ENCODE data around the gene SLC2A11.
"Not testable (repeated sequence)": the region's sequence is repeated elsewhere in the genome, so short reads cannot be mapped to it uniquely, and the experiment has no call there.

Gene SLC2A11

DNA sequence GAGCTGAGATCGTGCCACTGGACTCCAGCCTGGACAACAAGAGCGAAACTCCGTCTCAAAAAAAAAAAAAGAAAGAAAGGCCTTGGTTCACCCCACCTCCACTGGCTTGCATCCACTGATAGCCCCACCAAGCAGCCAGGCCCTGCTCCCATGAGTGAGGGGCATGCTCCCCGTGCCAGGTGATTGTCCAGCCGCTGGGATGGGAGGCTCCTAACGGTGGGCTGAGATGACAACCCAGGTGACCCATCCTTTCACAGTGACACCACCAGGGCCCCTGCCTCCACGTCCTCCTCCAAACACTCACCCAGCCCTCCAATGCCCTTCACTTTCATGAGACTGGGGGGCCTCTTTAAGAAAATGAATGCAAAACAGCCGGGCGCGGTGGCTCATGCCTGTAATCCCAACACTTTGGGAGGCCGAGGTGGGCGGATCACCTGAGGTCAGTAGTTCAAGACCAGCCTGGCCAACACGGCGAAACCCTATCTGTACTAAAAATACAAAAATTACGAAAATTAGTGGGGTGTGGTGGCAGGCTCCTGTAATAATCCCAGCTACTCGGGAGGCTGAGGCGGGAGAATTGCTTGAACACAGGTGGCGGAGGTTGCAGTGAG lies 10.3 kb upstream of the SLC2A11 start:
- no peak for DNase-seq

DNA sequence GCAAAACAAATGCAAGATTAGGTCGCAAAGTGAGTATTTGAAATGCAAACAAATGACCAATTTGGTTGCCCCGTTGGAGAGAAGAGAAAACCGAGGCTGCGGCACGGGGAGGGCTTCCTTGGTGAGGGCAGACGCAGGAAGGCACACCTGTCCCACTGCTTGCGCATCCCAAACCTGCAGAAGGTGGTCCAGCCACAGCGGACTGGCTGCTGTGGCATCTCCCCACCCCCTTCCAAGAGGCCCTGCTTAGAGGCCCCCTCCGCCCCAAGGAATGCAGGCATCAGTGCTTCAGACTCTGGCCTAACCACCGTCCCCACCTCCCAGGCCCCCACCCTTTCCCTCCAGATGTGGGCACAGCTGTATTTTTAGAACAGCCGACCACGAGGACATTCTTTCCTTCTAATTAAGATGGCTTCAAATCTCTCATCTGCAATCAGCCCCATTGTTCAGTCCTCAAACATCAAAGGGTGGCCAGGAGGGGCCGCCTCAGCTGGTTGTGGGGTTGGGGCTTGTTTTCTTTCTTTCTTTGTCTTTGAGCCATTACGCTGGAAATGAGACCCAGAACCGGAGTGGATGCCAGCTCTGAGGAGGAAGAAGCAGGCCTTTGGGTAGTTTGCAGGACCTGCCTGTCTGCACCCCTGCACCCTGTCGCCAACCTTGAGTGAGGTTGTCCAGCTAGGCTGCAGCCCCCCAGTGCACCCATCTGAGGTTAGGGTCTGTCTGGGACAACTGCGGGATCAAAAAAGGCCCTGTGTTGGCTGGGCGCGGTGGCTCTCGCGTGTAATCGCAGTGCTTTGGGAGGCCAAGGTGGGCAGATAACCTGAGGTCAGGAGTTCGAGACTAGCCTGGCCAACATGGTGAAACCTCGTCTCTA lies 9.4 kb upstream of the SLC2A11 start:
- no peak for DNase-seq

DNA sequence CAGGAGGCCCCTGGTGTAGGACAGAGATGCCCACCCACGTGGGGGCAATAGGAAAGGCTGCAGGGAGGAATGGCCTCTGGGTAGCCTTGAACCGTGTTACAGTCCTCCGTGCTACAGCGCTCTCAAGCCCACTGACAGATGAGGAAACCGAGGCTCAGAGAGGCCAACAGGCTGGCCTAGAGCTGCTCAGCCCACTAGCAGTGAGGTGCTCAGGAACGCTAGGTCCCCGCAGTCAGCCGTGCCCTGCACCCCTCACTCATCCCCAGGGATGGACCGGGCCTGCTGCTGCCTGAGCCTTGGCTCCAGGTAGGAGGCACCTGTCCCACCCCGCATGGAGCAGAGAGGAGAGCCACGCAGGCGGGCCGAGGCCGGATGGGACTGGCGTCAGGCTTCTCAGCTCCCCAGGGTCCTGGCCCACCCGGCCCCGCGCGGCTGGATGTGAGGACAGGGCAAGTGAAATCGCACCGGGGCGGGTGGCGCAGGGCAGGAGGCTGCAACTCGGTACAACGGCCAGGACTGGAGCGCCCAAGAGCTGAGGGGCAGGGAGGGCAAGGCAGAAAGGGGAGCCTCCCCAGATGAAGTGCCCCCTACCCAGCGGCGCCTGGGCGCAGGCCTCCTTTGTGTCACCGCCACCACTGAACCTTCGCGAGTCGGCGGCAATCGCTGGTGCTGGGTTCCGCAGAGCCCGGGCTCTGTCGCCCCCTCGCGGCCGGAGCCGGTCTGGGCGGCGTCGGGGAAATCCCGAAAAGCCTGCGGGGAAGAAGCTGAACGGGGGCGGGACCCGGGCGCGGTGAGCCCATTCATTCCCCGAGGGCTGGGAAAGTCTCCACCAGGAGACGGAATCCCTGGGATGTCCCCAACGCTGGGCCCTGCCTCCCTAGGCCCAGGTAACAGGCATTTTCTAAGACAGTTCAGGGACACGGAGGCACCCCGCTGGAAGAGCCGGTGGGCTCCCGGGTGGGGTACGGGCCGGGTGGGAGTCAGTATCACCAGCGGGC lies 8.4 kb upstream of the SLC2A11 start:
- DNase-seq: peak; percentile 95

DNA sequence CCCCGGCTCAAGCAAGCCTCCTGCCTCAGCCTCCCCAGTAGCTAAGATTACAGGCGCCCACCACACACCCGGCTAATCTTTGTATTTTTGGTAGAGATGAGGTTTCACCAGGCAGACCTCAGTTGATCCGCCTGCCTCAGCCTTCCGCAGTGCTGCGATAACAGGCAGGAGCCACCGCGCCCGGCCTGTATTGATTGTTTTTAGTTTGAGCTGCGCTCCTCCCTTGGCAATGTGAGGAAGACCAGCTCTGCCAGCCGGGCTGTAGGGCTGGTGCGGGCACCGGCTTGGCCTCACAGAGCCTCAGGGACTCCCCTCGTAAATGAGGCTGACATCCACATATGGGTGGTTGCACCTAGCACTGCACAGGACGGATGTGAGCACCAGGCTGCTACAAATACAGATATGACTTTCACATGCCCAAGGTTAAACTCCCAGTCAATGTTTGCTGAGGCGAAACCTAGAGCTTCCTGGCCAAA lies 7.5 kb upstream of the SLC2A11 start:
- no peak for DNase-seq

DNA sequence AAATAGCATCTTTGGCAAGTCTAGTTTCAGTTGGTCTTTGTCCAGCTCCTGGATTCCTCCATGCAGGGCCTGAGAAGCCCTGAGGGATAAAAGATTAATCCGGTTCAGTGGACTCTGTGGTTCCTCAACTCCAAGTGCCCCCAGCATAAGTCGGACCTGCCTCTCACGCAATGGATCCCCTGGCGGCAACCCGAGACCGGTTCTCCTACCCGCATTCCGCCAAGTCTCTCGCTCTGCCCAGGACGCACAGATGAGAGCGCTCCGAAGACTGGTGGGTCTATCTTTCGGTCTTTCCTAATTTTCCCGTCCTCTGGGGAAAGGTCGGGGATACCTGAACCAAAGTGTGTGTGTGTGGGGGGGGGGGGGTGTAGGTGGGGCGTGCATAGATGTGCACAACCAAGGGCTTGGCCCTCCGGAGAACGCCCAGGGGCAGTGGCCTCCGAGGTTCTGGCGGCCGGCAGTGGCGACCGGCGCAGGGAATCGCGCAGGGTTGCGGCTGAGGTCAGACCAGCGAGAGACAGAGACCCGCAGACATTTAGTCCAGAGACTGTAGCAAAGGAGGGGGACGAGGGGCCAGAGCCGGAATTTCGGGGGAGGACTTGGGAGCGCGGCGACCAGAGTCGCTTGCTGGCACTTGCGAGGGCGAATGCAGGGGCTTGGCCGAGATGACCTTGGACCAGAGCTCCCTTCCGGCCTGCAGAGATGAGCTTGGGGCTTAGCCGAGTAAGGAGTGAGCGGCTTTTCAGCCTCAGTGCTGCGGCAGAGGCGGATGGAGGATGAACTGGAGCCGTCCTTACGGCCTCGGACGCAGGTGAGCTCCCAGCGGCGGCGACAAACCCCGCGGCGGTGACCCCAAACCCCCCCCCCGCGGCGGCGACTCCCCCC lies 712 bp upstream of the SLC2A11 start:
- peak; percentile 87 for DNase-seq

DNA sequence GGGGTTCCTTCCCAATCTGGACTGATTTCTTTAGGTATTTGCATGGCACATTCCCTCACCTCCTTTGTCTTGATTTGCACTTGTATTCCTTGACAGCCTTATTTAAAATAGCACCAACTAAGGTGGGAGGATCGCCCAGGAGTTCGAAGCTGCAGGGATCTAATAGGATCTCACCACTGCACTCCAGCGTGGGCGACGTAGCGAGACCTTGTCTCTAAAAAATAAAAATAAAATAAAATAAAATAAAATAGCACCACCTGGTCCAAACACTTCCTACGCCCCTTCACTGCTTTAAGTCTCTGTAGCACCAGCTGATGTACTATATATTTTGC lies 775 bp downstream of the SLC2A11 start:
- DNase-seq: no peak

DNA sequence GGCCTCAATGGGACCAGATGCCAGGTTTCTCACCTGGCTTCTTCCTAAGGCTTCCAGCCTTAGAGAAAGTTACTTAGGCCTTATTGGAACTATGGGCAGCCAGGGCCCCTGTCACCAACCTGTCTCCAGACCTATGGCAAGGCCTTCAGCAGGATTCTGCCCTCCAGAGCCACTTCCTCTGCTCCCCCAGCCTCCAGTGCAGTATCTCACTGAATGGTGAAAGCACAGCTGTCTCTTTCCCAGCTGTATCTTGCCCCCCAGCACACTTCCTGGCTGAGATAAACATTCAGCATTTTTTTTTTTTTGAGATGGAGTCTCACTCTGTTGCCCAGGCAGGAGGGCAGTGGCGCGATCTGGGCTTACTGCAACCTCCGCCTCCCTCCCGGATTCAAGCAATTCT lies 1.5 kb downstream of the SLC2A11 start:
- no peak for DNase-seq

DNA sequence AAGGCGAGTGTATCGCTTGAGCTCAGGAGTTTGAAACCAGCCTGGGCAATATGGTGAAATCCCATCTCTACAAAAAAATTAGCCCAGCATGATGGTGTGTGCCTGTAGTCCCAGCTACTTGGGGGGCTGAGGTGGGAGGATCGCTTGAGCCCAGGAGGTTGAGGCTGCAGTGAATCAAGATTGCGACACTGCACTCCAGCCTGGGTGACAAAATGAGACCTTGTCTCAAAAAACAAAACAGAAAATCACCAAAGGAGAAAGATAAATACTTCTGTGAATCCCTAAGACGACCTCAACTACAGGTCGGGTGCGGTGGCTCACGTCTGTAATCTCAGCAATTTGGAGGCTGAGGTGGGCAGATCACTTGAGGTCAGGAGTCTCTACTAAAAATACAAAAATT lies 2.5 kb downstream of the SLC2A11 start:
- DNase-seq: not testable (repeated sequence)

DNA sequence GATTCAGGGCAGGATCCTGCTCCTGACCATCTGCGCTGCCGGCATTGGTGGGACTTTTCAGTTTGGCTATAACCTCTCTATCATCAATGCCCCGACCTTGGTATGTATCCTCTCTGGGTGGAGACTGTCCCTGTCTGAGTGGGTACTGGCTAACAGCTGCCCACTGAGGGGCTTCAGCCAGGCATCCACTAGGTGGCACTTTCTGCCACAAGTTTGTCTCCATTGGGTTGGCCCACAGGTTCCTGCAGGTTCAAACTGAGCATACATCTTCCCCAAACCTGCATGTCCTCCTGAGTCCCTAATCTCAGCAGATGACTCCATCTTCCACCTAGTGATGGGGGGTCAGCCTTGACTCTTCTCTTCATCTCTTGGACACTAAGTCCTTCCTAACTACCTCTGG lies 4.4 kb downstream of the SLC2A11 start:
- DNase-seq: no peak

DNA sequence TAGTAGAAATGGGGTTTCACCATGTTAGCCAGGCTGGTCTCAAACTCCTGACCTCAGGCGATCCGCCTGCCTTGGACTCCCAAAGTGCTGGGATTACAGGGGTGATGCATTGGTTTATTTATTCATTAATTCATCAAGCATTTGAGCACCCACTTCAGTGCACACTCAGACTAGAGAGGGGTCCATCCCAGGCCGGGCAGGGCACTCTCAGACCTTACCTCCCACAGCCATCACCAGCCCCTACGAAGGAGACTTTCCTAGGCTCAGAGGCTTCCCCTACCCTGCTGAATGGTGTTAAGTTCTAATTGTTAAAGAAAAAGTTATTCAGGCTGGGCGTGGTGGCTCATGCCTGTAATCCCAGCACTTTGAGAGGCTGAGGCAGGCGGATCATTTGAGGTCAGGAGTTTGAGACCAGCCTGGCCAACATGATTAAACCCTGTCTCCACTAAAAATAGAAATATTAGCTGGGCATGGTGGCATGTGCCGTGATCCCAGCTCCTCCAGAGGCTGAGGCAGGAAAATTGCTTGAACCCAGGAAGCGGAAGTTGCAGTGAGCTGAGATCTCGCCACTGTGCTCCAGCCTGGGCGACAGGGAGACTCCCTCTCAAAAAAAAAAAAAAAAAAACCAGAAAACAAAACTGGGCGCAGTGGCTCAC lies 7.0 kb downstream of the SLC2A11 start:
- not testable (repeated sequence) for DNase-seq

DNA sequence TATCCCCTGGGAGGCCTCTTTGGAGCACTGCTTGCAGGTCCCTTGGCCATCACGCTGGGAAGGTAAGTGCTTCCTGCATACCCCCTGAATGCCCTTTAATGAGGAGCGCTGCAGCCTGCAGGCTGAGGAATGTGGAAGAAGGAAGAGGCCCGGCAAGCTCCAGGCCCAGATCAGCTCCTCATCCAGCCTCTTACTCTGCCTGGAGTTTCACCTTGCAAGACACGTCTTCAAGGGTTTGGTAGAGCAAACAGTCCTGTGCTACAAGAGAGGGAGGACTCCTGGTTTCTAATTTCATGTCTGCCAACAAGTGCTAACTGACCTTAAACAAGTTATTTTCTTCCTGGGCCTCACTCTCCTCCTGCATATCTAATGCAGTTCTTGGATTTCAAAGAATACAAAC lies 10.9 kb downstream of the SLC2A11 start:
- DNase-seq: no peak

DNA sequence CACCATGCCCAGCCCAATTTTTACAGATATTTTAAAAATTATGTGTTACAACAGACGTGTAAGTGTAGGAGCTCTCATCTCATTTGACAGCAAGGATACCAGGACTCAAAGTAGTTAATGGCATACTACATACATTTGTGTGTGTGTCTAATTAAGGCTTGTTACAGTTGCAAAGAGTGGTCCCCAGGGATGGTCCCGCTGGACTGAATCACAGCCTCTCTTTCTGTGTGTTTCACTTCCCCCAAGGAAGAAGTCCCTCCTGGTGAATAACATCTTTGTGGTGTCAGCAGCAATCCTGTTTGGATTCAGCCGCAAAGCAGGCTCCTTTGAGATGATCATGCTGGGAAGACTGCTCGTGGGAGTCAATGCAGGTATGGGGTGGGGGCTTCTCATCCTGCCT lies 17.2 kb downstream of the SLC2A11 start:
- DNase-seq: no peak

DNA sequence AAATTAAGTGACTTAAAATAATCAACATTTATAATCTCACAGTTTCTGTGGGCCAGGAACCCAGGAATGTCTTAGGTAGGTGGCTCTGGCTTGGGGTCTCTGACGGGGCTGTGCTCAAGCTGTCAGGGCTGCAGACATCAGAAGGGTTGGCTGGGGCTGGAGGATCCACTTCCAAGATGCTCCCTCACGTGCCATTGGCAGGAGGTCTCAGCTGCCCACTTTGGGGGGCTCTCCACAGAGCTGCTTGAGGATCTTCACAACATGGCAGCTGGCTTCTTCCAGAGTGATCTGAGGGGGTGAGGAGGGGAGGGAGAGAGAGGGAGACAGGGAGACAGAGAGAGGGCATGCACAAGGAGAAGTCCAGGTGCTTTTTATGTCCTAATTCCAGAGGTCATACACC lies 18.1 kb downstream of the SLC2A11 start:
- DNase-seq: no peak

DNA sequence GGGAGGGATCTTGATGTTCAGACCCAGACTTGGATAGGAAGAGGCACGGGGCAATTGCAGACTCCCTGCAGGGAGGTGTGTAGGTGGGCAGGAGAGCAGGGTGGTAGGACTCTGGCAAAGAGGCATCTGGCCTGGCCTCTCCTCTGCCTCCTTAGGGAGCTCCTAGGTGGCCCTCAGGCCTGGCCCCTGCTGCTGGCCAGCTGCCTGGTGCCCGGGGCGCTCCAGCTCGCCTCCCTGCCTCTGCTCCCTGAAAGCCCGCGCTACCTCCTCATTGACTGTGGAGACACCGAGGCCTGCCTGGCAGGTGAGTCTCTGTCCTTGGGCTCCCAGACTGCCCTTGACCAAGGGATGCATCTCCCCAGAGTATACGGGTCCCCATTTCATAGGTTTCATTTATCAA lies 19.9 kb downstream of the SLC2A11 start:
- no peak for DNase-seq

DNA sequence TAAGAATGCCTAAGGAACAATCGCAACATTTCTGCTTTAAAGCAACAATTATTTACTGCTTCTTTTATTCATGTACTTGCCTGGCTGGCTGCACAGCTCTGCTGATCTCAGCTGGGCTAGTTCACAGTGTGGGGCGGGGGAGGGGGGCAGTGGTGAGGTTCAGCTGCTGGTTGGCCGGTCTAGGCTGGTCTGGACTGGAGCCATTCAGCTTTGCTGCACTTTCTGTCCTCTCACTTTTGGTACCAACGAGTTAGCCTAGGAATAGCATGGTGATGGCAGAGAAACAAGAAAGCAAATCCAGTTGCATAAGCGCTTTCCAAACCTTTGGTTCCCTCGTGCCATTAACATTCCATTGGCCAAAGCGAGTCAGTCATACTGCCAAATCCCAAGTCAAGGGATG lies 20.5 kb downstream of the SLC2A11 start:
- DNase-seq: no peak

DNA sequence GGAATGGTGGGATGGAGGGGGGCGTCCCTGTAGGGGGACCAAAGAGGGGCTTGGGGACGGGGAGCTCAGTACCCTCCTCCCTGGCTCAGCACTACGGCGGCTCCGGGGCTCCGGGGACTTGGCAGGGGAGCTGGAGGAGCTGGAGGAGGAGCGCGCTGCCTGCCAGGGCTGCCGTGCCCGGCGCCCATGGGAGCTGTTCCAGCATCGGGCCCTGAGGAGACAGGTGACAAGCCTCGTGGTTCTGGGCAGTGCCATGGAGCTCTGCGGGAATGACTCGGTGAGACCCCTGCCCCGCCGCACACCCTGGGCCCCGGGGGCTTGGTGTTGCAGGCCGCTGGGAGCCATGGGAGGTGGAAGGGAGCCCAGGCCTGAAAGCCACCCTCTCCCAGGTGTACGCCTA lies 24.7 kb downstream of the SLC2A11 start:
- DNase-seq: no peak

DNA sequence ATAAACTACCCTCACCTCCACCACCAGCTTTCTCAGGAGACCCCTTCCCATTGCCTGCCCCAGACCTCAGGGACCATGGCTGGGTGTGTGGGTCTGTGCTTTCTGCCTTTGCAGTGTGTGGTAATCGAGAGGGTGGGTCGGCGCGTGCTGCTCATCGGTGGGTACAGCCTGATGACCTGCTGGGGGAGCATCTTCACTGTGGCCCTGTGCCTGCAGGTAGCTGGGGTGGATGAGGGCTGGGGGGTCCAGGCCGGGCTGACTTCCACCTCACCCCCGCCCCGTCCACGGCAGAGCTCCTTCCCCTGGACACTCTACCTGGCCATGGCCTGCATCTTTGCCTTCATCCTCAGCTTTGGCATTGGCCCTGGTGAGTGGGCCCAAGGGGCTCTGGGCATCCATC lies 26.0 kb downstream of the SLC2A11 start:
- no peak for DNase-seq

DNA sequence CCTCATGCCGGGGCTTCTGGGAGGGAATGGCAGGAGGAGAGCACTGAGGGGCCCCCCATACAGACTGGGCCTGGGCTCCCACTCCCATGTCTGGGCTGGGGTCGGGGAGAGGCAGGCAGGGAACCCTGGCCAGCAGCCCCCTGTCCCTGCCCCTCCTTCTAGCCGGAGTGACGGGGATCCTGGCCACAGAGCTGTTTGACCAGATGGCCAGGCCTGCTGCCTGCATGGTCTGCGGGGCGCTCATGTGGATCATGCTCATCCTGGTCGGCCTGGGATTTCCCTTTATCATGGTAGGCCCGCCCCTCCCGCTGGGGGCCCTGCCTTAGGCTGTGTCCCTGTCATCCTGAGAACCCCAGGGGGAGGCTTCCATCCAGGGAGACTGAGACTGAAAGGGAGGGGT lies 26.5 kb downstream of the SLC2A11 start:
- no peak for DNase-seq

DNA sequence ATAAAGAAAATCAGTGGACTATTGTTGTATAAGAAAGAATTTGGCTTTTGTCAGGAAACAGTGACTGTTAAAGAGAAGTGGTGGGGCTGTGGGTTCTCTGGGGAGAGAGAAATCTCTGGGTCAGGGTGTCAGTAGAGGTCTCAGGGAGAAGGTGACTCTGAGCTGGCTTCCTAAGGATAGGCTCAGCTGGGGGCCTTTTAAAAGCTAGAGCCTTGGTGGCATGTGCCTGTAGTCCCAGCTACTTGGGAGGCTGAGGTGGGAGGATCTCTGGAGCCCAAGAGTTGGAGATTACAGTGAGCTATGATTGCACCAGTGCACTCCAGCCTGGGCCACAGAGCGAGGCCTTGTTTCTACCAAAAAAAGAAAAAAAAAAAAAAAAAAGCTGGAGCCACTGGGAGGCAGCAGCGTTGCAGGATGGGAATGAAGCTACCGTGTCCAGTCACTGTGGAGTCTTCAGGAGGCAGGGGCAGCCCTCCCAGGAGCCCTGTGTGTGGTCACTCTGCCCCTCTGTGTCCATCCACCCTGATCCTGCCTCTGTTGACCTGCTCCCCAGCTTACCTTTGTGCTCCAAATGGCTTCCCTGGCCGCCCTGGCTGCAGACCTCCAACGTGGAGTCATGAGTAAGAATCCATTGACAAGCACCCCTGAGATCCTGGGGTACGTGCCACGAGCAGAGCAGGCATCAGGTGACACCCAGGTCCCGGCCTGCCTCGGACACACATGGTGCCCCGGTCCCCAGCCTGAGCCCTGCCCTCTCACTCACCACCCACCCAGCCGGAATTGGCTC lies 31.1 kb downstream of the SLC2A11 start:
- no peak for DNase-seq

DNA sequence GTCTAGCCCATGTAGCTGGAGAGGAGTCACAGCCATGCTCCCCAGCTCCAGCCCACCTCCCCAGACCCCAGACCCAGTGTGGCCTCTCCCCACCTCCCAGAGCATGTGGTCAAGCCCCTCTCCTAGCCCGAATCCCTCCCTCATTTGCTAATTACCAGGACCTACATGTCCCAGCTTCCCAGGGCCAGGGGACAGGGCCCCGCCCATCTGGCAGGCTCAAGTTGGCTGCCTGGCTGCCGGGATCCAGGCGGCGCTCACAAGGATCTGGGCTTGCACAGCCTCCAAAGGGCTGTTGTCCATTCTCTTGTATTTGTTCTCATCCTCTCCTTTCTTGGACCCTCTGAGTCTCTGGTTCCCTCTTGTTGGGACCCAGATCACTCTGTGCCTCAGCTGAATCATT lies 31.9 kb downstream of the SLC2A11 start:
- no peak for DNase-seq

DNA sequence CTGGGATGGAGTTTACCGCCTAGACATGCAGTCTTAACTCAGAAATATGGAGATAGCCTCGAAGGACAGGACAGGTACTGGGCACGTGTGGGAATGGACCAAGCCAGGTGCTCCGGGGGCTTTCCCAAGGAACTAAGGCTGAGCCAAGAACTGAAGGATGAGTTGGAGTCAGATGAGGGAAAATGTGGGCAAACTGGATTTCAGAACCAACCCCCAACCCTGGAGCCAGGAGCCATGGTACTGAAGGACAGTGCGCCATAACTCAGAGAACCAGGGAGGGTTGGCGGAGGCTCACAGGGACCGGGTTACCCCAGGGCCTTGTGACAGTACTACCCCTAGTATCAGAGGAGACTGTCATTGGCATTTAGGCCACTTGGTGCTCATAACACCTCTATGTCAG lies 34.1 kb downstream of the SLC2A11 start:
- DNase-seq: no peak
